Measurements from ENCODE around the gene C4orf50.

DNA sequence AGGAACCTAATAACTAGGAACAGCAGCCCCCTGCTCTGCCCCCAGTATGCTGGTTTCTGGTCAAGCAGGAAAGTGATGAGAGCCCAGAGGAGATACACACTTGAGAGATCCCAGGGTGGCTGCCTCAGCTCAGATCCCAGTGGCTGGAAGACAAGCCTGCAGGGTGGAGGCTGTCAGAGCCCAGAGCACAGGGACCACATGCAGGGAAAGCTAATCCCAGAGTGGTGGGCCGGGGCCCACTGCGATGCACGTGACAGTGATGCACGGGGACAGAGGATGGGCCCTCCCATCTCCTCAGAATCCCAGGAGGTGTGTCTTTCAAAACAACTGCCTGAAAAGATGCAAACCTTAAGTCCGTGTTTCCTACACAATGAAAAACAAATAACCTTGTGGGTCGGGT is 96.2 kb downstream of the C4orf50 start:
- TF ChIP-seq, protein P1, sequence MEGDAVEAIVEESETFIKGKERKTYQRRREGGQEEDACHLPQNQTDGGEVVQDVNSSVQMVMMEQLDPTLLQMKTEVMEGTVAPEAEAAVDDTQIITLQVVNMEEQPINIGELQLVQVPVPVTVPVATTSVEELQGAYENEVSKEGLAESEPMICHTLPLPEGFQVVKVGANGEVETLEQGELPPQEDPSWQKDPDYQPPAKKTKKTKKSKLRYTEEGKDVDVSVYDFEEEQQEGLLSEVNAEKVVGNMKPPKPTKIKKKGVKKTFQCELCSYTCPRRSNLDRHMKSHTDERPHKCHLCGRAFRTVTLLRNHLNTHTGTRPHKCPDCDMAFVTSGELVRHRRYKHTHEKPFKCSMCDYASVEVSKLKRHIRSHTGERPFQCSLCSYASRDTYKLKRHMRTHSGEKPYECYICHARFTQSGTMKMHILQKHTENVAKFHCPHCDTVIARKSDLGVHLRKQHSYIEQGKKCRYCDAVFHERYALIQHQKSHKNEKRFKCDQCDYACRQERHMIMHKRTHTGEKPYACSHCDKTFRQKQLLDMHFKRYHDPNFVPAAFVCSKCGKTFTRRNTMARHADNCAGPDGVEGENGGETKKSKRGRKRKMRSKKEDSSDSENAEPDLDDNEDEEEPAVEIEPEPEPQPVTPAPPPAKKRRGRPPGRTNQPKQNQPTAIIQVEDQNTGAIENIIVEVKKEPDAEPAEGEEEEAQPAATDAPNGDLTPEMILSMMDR (IDR thresholded peaks at IDR 0.05; ENCODE audit: insufficient read depth, low read length, poor library complexity, severe bottlenecking), result no peak
- TF ChIP-seq EZH2phosphoT487 (conservative IDR thresholded peaks at IDR 0.05; ENCODE audit: low read length), result no peak

Measured in SU-DHL-6 (cell line).